Body of pancreas (tissue), 4 donors: ENCODE measurements around the gene ZBTB38. TPM values are rescaled to one million over a fixed set of nuclear protein-coding genes. Genes with fewer than 3 reads are reported as not detected.

ENCODE experiments used
- ATAC-seq: fragments of 150-250 bp; one replicate; pipeline ENCODE4 v1.9.1; 2016
- DNase-seq, 4 donors: peaks; one replicate each; pipeline ENCODE4 v3.0.0-alpha.2; 2019
- H3K27ac ChIP-seq, 4 donors: fragments of 200-600 bp; sonication (generic); 1 replicate in 3 of 4; 2 replicates in 1 of 4; pipeline versions ENCODE4 v1.5.1 to v1.6.1; 2016 to 2019; ENCODE audit warnings: mild to moderate bottlenecking in 1 of 4, mixed read lengths in 1 of 4, moderate library complexity in 1 of 4
- H3K27me3 ChIP-seq, 2 donors: fragments of 200-600 bp; sonication (generic); one replicate each; pipeline ENCODE4 v1.6.0; 2016; ENCODE audit warnings: mild to moderate bottlenecking in 1 of 2
- H3K36me3 ChIP-seq, 2 donors: fragments of 200-600 bp; sonication (generic); replicated peaks in 1 of 2; 2 replicates each; pipeline ENCODE4 v1.5.1; 2016; ENCODE audit warnings: low read depth in 2 of 2; ENCODE audit not compliant: insufficient read depth in 1 of 2
- H3K4me1 ChIP-seq: fragments of 200-600 bp; sonication (generic); one replicate; pipeline ENCODE4 v1.6.0; 2016
- H3K4me3 ChIP-seq, 2 donors: fragments of 200-600 bp; sonication (generic); 1 replicate in 1 of 2; 2 replicates in 1 of 2; pipeline ENCODE4 v1.5.1; 2016 to 2019
- H3K9me3 ChIP-seq, 3 donors: fragments of 200-600 bp; sonication (generic); 1 replicate in 2 of 3; 2 replicates in 1 of 3; pipeline ENCODE4 v1.5.1; 2016
- CTCF ChIP-seq, 7 experiments: fragments of 450-650 bp in 4 of 7; fragments of 200-600 bp in 3 of 7; sonication (generic) in 3 of 7; IDR thresholded peaks; one replicate each; pipeline ENCODE4 v1.5.1; 2016 to 2019; ENCODE audit warnings: antibody characterized with exemption in 7 of 7
- POLR2A ChIP-seq, 3 donors: fragments of 450-650 bp; IDR thresholded peaks; one replicate each; pipeline ENCODE4 v1.6.1; 2016; ENCODE audit warnings: antibody characterized with exemption in 3 of 3, mild to moderate bottlenecking in 2 of 3
- WGBS, 2 donors: methylation state at CpG; one replicate each; pipeline ENCODE4 v1.1.5; 2017; 5-methylcytosine and 5-hydroxymethylcytosine counted together
- intact Hi-C: fragments of 100-400 bp; cut with DNase I; formaldehyde crosslinking; loops from one replicate; pipeline ENCODE4 v1.15.1; 2023
- total RNA-seq, 2 donors: library from RNA; depleted of rRNA; stranded (reverse); fragments of >200 nt; gene quantifications; one replicate each; pipeline ENCODE4 v1.1.0, GENCODE V29; 2016

ZBTB38 gene
- total RNA-seq, 2 donors from 2014 or later: 48.5 to 60.4 TPM

- H3K4me1 ChIP-seq: peaks cover 87% of the 10 kb centered on the region
- H3K27ac ChIP-seq: peak overlapping the region in 3 of 4 donors; percentile 42 to 96 (median 94)
These were observed 39.5 kb downstream of the ZBTB38 start for GRCh38 chr3:141407825-141408224.

GRCh38 chr3:141408596-141408995 lies 40.3 kb downstream of the ZBTB38 start:
- Histone ChIP-seq H3K9me3 (no peaks in the 10 kb centered on the region), H3K27ac (peak overlapping the region in 3 of 4 donors; percentile 94 to 96 (median 94)), H3K27me3 (no peaks in the 10 kb centered on the region), H3K36me3 (peaks cover 1 to 4% of the 10 kb centered on the region in 2 donors), H3K4me1 (peaks cover 88% of the 10 kb centered on the region), H3K4me3 (no peak overlapping the region)
- WGBS, 2 donors: 79 to 81% methylated on average over 1 of the region's 1 CpG
- intact Hi-C loops: no loop called here
- no peak for DNase-seq
- no peak for ATAC-seq
- TF ChIP-seq POLR2A (IDR thresholded peaks at IDR 0.05): no peak
- no peak for TF ChIP-seq CTCF (IDR thresholded peaks at IDR 0.05)

More at GRCh38 chr3:141407825-141408224, 39.5 kb downstream of the ZBTB38 start:
- 91 to 96% methylated on average over 2 of the region's 2 CpGs for WGBS, 2 donors
- no peak for DNase-seq
- H3K27me3 ChIP-seq: no peaks in the 10 kb centered on the region
- no peaks in the 10 kb centered on the region for H3K9me3 ChIP-seq
- intact Hi-C loops: no loop called here
- H3K4me3 ChIP-seq: no peak overlapping the region
- ATAC-seq: no peak
- TF ChIP-seq CTCF (IDR thresholded peaks at IDR 0.05): no peak
- TF ChIP-seq POLR2A (IDR thresholded peaks at IDR 0.05): no peak
- peaks cover 1 to 4% of the 10 kb centered on the region in 2 donors for H3K36me3 ChIP-seq

- peaks cover 1 to 4% of the 10 kb centered on the region in 2 donors for H3K36me3 ChIP-seq
- DNase-seq: no peak
- no peaks in the 10 kb centered on the region for H3K9me3 ChIP-seq
- 29 to 44% methylated on average over 3 of the region's 3 CpGs for WGBS, 2 donors
- intact Hi-C loops: no loop called here
- TF ChIP-seq CTCF (IDR thresholded peaks at IDR 0.05): no peak
- TF ChIP-seq POLR2A (IDR thresholded peaks at IDR 0.05): no peak
- peak overlapping the region; percentile 84 to 96 (median 94) for H3K27ac ChIP-seq
- H3K4me1 ChIP-seq: peaks cover 88% of the 10 kb centered on the region
- no peak for ATAC-seq
- no peak overlapping the region for H3K4me3 ChIP-seq
- H3K27me3 ChIP-seq: no peaks in the 10 kb centered on the region
These were observed 41.6 kb downstream of the ZBTB38 start for GRCh38 chr3:141409940-141410241.

GRCh38 chr3:141410408-141410807 lies 42.1 kb downstream of the ZBTB38 start:
- Histone ChIP-seq H3K27ac (peak overlapping the region; percentile 84 to 96 (median 94)), H3K4me3 (no peak overlapping the region), H3K9me3 (no peaks in the 10 kb centered on the region), H3K36me3 (peaks cover 1 to 4% of the 10 kb centered on the region in 2 donors), H3K4me1 (peaks cover 93% of the 10 kb centered on the region), H3K27me3 (no peaks in the 10 kb centered on the region)
- ATAC-seq (peak; percentile 38), DNase-seq (peak; percentile 57 to 75 (median 67))
- 3 to 9% methylated on average over 3 of the region's 3 CpGs for WGBS, 2 donors
- intact Hi-C loops: no loop called here
- TF ChIP-seq POLR2A (IDR thresholded peaks at IDR 0.05): no peak
- TF ChIP-seq CTCF (IDR thresholded peaks at IDR 0.05): no peak

- intact Hi-C loops: no loop called here
- peaks cover 97% of the 10 kb centered on the region for H3K4me1 ChIP-seq
- ATAC-seq (no peak), DNase-seq (no peak)
- peak overlapping the region; percentile 84 to 96 (median 94) for H3K27ac ChIP-seq
- H3K9me3 ChIP-seq: no peaks in the 10 kb centered on the region
- H3K27me3 ChIP-seq: no peaks in the 10 kb centered on the region
- 41 to 47% methylated on average over 3 of the region's 3 CpGs for WGBS, 2 donors
- peak in 1 of 3 donors; percentile 6 for TF ChIP-seq POLR2A (IDR thresholded peaks at IDR 0.05)
- no peak for TF ChIP-seq CTCF (IDR thresholded peaks at IDR 0.05)
- H3K36me3 ChIP-seq: peaks cover 0 to 3% of the 10 kb centered on the region in 2 donors
- no peak overlapping the region for H3K4me3 ChIP-seq
These were observed 42.5 kb downstream of the ZBTB38 start for GRCh38 chr3:141410846-141411245.
